Activated T-cell treated with anti-CD3 and anti-CD28 coated beads for 4 hours (primary cell): ENCODE results near the gene PRDM4.

Experiments
- DNase-seq: peaks from one replicate; pipeline ENCODE4 v3.0.0-alpha.2; 2020

PRDM4 gene

GRCh38 chr12:107685360-107686248 lies 75.3 kb downstream of the PRDM4 start, which contains the start of gene PWP1:
Gene PWP1 (plus strand): TSS chr12:107685799. CDS start chr12:107685900, 101 bp downstream.
- peak; percentile 93 for DNase-seq

GRCh38 chr12:107684990-107685359 lies 76.0 kb downstream of the PRDM4 start:
- DNase-seq: peak; percentile 17

- no peak for DNase-seq
Measured at GRCh38 chr12:107684029-107684795, 76.7 kb downstream of the PRDM4 start.
